Stimulated activated CD4-positive, alpha-beta T cell treated with anti-CD3 and anti-CD28 coated beads, TNF-alpha, amount 100 ng/mL, for 48 hours (primary cell): Measurements from ENCODE around the gene FTCD.

Source experiments
- DNase-seq, 3 donors: peaks; one replicate each; pipeline ENCODE4 v3.0.0-alpha.2; 2020; ENCODE audit warnings: low read depth in 3 of 3

The FTCD gene

GRCh38 chr21:46093668-46094400 is 61.5 kb downstream of the FTCD start:
- no peak for DNase-seq

GRCh38 chr21:46092811-46093667 is 62.3 kb downstream of the FTCD start:
- no peak for DNase-seq

- no peak for DNase-seq
Observed at GRCh38 chr21:46092026-46092764, 63.2 kb downstream of the FTCD start.

- DNase-seq = no peak
Observed at GRCh38 chr21:46091631-46092025, 63.8 kb downstream of the FTCD start.

GRCh38 chr21:46091118-46091517 is 64.3 kb downstream of the FTCD start:
- DNase-seq = no peak

GRCh38 chr21:46089285-46089684 is 66.1 kb downstream of the FTCD start:
- DNase-seq = no peak

GRCh38 chr21:46088189-46088588 is 67.2 kb downstream of the FTCD start:
- DNase-seq = no peak

GRCh38 chr21:46087641-46088040 is 67.7 kb downstream of the FTCD start:
- DNase-seq = no peak
